Measurements from ENCODE around the gene GPR89A.
"Not testable (repeated sequence)": the region's sequence is repeated elsewhere in the genome, so short reads cannot be mapped to it uniquely, and the experiment has no call there.

DNA sequence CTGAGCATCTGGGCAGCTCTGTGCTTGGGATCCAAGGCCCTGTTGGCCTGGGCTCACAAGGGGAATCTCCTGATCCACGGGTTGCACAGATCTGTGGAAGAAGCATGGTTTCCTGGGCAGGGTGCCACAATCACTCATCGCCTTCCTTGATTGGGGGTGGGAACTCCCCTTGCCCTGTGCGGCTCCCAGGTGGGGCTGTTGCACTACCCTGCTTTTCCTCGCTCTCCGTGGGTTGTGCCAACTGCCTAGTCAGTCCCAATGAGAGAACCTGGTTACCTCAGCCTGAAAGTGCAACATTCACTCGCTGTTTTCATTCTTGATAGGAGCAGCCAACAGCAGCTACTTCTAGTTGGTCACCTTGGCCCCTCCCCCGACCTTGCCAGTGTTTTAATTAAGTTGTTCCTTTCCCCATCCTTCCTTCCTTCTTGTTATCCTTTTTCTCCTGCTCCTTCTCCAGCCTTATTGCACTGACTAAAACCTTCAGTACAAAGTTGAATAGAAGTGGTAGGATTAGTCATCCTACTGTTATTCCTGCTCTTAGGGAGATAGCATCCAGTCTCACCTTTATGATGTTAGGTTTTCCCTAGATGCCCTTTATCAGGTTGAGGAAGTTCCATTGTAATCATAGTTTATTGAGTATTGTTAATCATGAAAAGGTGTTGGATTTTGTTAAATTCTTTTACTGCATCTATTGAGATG is 48.6 kb downstream of the GPR89A start:
- TF ChIP-seq, protein P1, sequence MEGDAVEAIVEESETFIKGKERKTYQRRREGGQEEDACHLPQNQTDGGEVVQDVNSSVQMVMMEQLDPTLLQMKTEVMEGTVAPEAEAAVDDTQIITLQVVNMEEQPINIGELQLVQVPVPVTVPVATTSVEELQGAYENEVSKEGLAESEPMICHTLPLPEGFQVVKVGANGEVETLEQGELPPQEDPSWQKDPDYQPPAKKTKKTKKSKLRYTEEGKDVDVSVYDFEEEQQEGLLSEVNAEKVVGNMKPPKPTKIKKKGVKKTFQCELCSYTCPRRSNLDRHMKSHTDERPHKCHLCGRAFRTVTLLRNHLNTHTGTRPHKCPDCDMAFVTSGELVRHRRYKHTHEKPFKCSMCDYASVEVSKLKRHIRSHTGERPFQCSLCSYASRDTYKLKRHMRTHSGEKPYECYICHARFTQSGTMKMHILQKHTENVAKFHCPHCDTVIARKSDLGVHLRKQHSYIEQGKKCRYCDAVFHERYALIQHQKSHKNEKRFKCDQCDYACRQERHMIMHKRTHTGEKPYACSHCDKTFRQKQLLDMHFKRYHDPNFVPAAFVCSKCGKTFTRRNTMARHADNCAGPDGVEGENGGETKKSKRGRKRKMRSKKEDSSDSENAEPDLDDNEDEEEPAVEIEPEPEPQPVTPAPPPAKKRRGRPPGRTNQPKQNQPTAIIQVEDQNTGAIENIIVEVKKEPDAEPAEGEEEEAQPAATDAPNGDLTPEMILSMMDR (IDR thresholded peaks at IDR 0.05), result not testable (repeated sequence)
- not testable (repeated sequence) for TF ChIP-seq POLR2A (IDR thresholded peaks at IDR 0.05)

Data from body of pancreas (tissue), 4 donors.